Peyer's patch (tissue), 4 donors: ENCODE data around the gene L3MBTL4. TPM values are rescaled to one million over a fixed set of nuclear protein-coding genes. Genes with fewer than 3 reads are reported as not detected.

Experiments used
- DNase-seq, 3 donors: peaks; one replicate each; pipeline ENCODE4 v3.0.0-alpha.2; 2017 to 2019
- H3K27ac ChIP-seq, 4 donors: fragments of 200-600 bp; sonication (generic); one replicate each; pipeline ENCODE4 v1.5.1; 2016 to 2019
- H3K27me3 ChIP-seq, 2 donors: fragments of 200-600 bp; sonication (generic); one replicate each; pipeline ENCODE4 v1.5.1; 2019
- H3K36me3 ChIP-seq, 3 donors: fragments of 200-600 bp; sonication (generic); one replicate each; pipeline ENCODE4 v1.5.1; 2016 to 2019
- H3K4me1 ChIP-seq, 4 donors: fragments of 200-600 bp; sonication (generic); one replicate each; pipeline ENCODE4 v1.5.1; 2016 to 2019
- H3K4me3 ChIP-seq, 4 donors: fragments of 200-600 bp; sonication (generic); 1 replicate in 3 of 4; 2 replicates in 1 of 4; pipeline ENCODE4 v1.5.1; 2016 to 2019; ENCODE audit warnings: mild to moderate bottlenecking in 1 of 4
- H3K9me3 ChIP-seq, 4 donors: fragments of 200-600 bp; sonication (generic); one replicate each; pipeline ENCODE4 v1.5.1; 2016 to 2019; ENCODE audit warnings: mild to moderate bottlenecking in 1 of 4
- CTCF ChIP-seq, 6 experiments: fragments of 450-650 bp in 4 of 6; fragments of 200-600 bp in 2 of 6; sonication (generic) in 1 of 6; IDR thresholded peaks; one replicate each; pipeline ENCODE4 v1.5.1; 2017 to 2019; ENCODE audit warnings: antibody characterized with exemption in 6 of 6, mild to moderate bottlenecking in 3 of 6, moderate library complexity in 1 of 6
- POLR2A ChIP-seq, 2 donors: fragments of 450-650 bp; IDR thresholded peaks; one replicate each; pipeline ENCODE4 v1.5.1; 2017; ENCODE audit warnings: antibody characterized with exemption in 2 of 2, mild to moderate bottlenecking in 2 of 2, moderate library complexity in 2 of 2
- total RNA-seq, 4 donors: library from RNA; depleted of rRNA; stranded (reverse); fragments of >200 nt; gene quantifications; one replicate each; pipeline ENCODE4 v1.1.0, GENCODE V29; 2016

Gene L3MBTL4
- total RNA-seq, 4 donors from 2014 or later: 6.5 to 25.6 (median 13.7) TPM

GRCh38 chr18:5958822-5959221 is 455.9 kb downstream of the L3MBTL4 start:
- H3K36me3 ChIP-seq: no peaks in the 10 kb centered on the region
- no peak for DNase-seq
- TF ChIP-seq CTCF (IDR thresholded peaks at IDR 0.05) (no peak), POLR2A (IDR thresholded peaks at IDR 0.05) (no peak)
- H3K27me3 ChIP-seq: no peaks in the 10 kb centered on the region
- no peaks in the 10 kb centered on the region for H3K9me3 ChIP-seq
- H3K4me3 ChIP-seq: no peak overlapping the region
- no peak overlapping the region for H3K27ac ChIP-seq
- H3K4me1 ChIP-seq: peaks cover 0 to 4% (median 0%) of the 10 kb centered on the region in 4 donors

- no peak overlapping the region for H3K27ac ChIP-seq
- TF ChIP-seq CTCF (IDR thresholded peaks at IDR 0.05) (no peak), POLR2A (IDR thresholded peaks at IDR 0.05) (no peak)
- no peaks in the 10 kb centered on the region for H3K36me3 ChIP-seq
- no peaks in the 10 kb centered on the region for H3K27me3 ChIP-seq
- H3K4me3 ChIP-seq: no peak overlapping the region
- H3K4me1 ChIP-seq: no peaks in the 10 kb centered on the region
- DNase-seq: no peak
- H3K9me3 ChIP-seq: no peaks in the 10 kb centered on the region
These were observed 458.9 kb downstream of the L3MBTL4 start for GRCh38 chr18:5955861-5956260.

GRCh38 chr18:5951515-5952091 is 463.1 kb downstream of the L3MBTL4 start:
- Histone ChIP-seq H3K9me3 (no peaks in the 10 kb centered on the region), H3K36me3 (no peaks in the 10 kb centered on the region), H3K4me1 (no peaks in the 10 kb centered on the region), H3K27me3 (no peaks in the 10 kb centered on the region), H3K4me3 (no peak overlapping the region), H3K27ac (no peak overlapping the region)
- peak in 1 of 3 donors; percentile 66 for DNase-seq
- TF ChIP-seq POLR2A (IDR thresholded peaks at IDR 0.05): no peak
- TF ChIP-seq CTCF (IDR thresholded peaks at IDR 0.05): peak in 1 of 6 experiments; percentile 20

- no peak overlapping the region for H3K4me3 ChIP-seq
- TF ChIP-seq POLR2A (IDR thresholded peaks at IDR 0.05): no peak
- no peak for TF ChIP-seq CTCF (IDR thresholded peaks at IDR 0.05)
- H3K36me3 ChIP-seq: no peaks in the 10 kb centered on the region
- H3K4me1 ChIP-seq: no peaks in the 10 kb centered on the region
- H3K27me3 ChIP-seq: no peaks in the 10 kb centered on the region
- no peak for DNase-seq
- H3K27ac ChIP-seq: no peak overlapping the region
- H3K9me3 ChIP-seq: no peaks in the 10 kb centered on the region
These were observed 465.9 kb downstream of the L3MBTL4 start for GRCh38 chr18:5948781-5949180.

GRCh38 chr18:5948237-5948636 is 466.5 kb downstream of the L3MBTL4 start:
- H3K4me3 ChIP-seq: no peak overlapping the region

More at GRCh38 chr18:5948237-5948636, 466.5 kb downstream of the L3MBTL4 start:
- no peak for TF ChIP-seq POLR2A (IDR thresholded peaks at IDR 0.05)
- no peak for TF ChIP-seq CTCF (IDR thresholded peaks at IDR 0.05)
- H3K9me3 ChIP-seq: no peaks in the 10 kb centered on the region
- DNase-seq: no peak
- no peaks in the 10 kb centered on the region for H3K36me3 ChIP-seq
- H3K4me1 ChIP-seq: no peaks in the 10 kb centered on the region
- no peaks in the 10 kb centered on the region for H3K27me3 ChIP-seq
- no peak overlapping the region for H3K27ac ChIP-seq
